SK-N-SH (cell line): Measurements from ENCODE around the gene WNT6. TPM values are rescaled to one million over a fixed set of nuclear protein-coding genes. Genes with fewer than 3 reads are reported as not detected.

ENCODE experiments used
- CTCF ChIA-PET: fragments of 300-600, 350-600 bp; formaldehyde crosslinking; extraction: SDS; loops from one replicate; lab custom pipeline; 2021; lab: Yijun Ruan, JAX
- POLR2A ChIA-PET: fragments of 350-600 bp; sonication (Branson Sonifier 250); formaldehyde crosslinking; extraction: SDS; loops from one replicate; lab custom pipeline; 2020; ENCODE audit warnings: antibody characterized with exemption, inconsistent platforms; lab: Yijun Ruan, JAX
- DNase-seq: peaks from one replicate; pipeline ENCODE4 v3.0.0; 2012
- H2AFZ ChIP-seq: fragments of 200-600 bp; sonication (generic); 2 replicates; pipeline ENCODE4 v1.8.1; 2016; ENCODE audit warnings: antibody characterized with exemption, mild to moderate bottlenecking, low read depth
- H3F3A ChIP-seq: fragments of 200-600 bp; sonication (generic); replicated peaks from 2 replicates; pipeline ENCODE3; 2016; ENCODE audit warnings: antibody characterized with exemption, mild to moderate bottlenecking; ENCODE audit not compliant: insufficient read depth
- H3K27ac ChIP-seq, 2 experiments: fragments of 200-500 bp in 1 of 2; fragments of 200-600 bp in 1 of 2; sonication (Bioruptor generic) in 1 of 2; sonication (generic), shearing (Covaris generic) in 1 of 2; 2 replicates each; pipeline versions ENCODE4 v1.5.1 to v1.6.1; 2014 to 2016; ENCODE audit warnings: low read depth in 2 of 2, inconsistent platforms in 1 of 2, low read length in 1 of 2, mild to moderate bottlenecking in 1 of 2, mixed read lengths in 1 of 2
- H3K27me3 ChIP-seq: fragments of 200-600 bp; sonication (generic), shearing (Covaris generic); 2 replicates; pipeline ENCODE4 v1.6.1; 2016; ENCODE audit warnings: mixed run types; ENCODE audit not compliant: insufficient read depth
- H3K36me3 ChIP-seq, 2 experiments: fragments of 200-500 bp in 1 of 2; fragments of 200-600 bp in 1 of 2; sonication (Bioruptor generic) in 1 of 2; sonication (generic) in 1 of 2; replicated peaks in 1 of 2; 2 replicates each; pipeline versions ENCODE3 to v1.5.1; 2014 to 2016; ENCODE audit warnings: low read length in 1 of 2, mild to moderate bottlenecking in 1 of 2; ENCODE audit not compliant: insufficient read depth in 2 of 2, control insufficient read depth in 1 of 2
- H3K4me1 ChIP-seq, 2 experiments: fragments of 200-500 bp in 1 of 2; fragments of 200-600 bp in 1 of 2; sonication (Bioruptor generic) in 1 of 2; sonication (generic), shearing (Covaris generic) in 1 of 2; 2 replicates each; pipeline versions ENCODE4 v1.5.1 to v1.6.1; 2014 to 2016; ENCODE audit warnings: low read depth in 1 of 2, low read length in 1 of 2, mixed run types in 1 of 2; ENCODE audit not compliant: insufficient read depth in 2 of 2, control insufficient read depth in 1 of 2
- H3K4me2 ChIP-seq: fragments of 200-600 bp; sonication (generic), shearing (Covaris generic); 2 replicates; pipeline ENCODE4 v1.6.1; 2017; ENCODE audit warnings: mixed run types
- H3K4me3 ChIP-seq, 2 experiments: fragments of 200-500 bp in 1 of 2; fragments of 200-600 bp in 1 of 2; sonication (Bioruptor generic) in 1 of 2; sonication (generic), shearing (Covaris generic) in 1 of 2; 2 replicates each; pipeline versions ENCODE4 v1.5.1 to v1.8.1; 2014 to 2016; ENCODE audit warnings: low read depth in 2 of 2, inconsistent platforms in 1 of 2, low read length in 1 of 2, mild to moderate bottlenecking in 1 of 2, mixed read lengths in 1 of 2, moderate library complexity in 1 of 2
- H3K79me2 ChIP-seq: fragments of 200-600 bp; sonication (generic); 2 replicates; pipeline ENCODE4 v1.8.1; 2017; ENCODE audit warnings: mild to moderate bottlenecking; ENCODE audit not compliant: insufficient read depth
- H3K9ac ChIP-seq: fragments of 200-600 bp; sonication (generic); 2 replicates; pipeline ENCODE4 v1.6.1; 2017; ENCODE audit warnings: mixed run types
- H3K9me2 ChIP-seq: fragments of 200-600 bp; sonication (generic); 2 replicates; pipeline ENCODE4 v1.6.1; 2017; ENCODE audit warnings: mixed run types
- H3K9me3 ChIP-seq: fragments of 200-600 bp; sonication (generic); 2 replicates; pipeline ENCODE4 v1.6.1; 2017; ENCODE audit warnings: mixed run types, mild to moderate bottlenecking, moderate library complexity
- H4K20me1 ChIP-seq: fragments of 200-600 bp; sonication (generic); 2 replicates; pipeline ENCODE4 v1.6.1; 2017; ENCODE audit warnings: mild to moderate bottlenecking, mixed run types; ENCODE audit not compliant: insufficient read depth
- EP300 ChIP-seq, 2 experiments: IDR thresholded peaks; 2 replicates each; pipeline versions ENCODE4 v1.4.0 to v1.6.1; 2012; ENCODE audit warnings: borderline replicate concordance in 1 of 2, low read depth in 1 of 2, low read length in 1 of 2
- FOSL2 ChIP-seq: IDR thresholded peaks from 2 replicates; pipeline ENCODE4 v1.4.0; 2012; ENCODE audit warnings: low read depth, mild to moderate bottlenecking, moderate library complexity, borderline replicate concordance
- FOXJ3 ChIP-seq: sonication (generic); formaldehyde crosslinking; IDR thresholded peaks from 2 replicates; pipeline ENCODE4 v1.5.1; 2020; ENCODE audit warnings: mild to moderate bottlenecking, missing genetic modification reagents
- FOXM1 ChIP-seq: IDR thresholded peaks from 2 replicates; pipeline ENCODE4 v1.4.0; 2012; ENCODE audit warnings: low read depth, mild to moderate bottlenecking
- GATA2 ChIP-seq: sonication (generic); formaldehyde crosslinking; IDR thresholded peaks from 2 replicates; pipeline ENCODE4 v1.5.0; 2020; ENCODE audit warnings: mild to moderate bottlenecking, missing genetic modification reagents
- MEF2A ChIP-seq: IDR thresholded peaks from 2 replicates; pipeline ENCODE4 v1.4.0; 2012; ENCODE audit warnings: low read depth, borderline replicate concordance
- MXI1 ChIP-seq: IDR thresholded peaks from 2 replicates; pipeline ENCODE4 v1.6.1; 2012; ENCODE audit warnings: mild to moderate bottlenecking, low read depth, low read length, improper control_type of control experiment
- NFIC ChIP-seq: IDR thresholded peaks from 2 replicates; pipeline ENCODE4 v1.4.0; 2012; ENCODE audit warnings: borderline replicate concordance
- NRF1 ChIP-seq: IDR thresholded peaks from 2 replicates; pipeline ENCODE4 v1.6.1; 2012; ENCODE audit warnings: low read depth, mild to moderate bottlenecking, low read length
- POLR2AphosphoS5 ChIP-seq: IDR thresholded peaks from 2 replicates; pipeline ENCODE4 v1.6.1; 2012; ENCODE audit warnings: low read depth, low read length
- RCOR1 ChIP-seq: fragments of 150-350 bp; IDR thresholded peaks from 2 replicates; pipeline ENCODE4 v1.6.1; 2017; ENCODE audit warnings: antibody characterized with exemption, low read length
- RFX5 ChIP-seq: IDR thresholded peaks from 2 replicates; pipeline ENCODE4 v1.6.1; 2012; ENCODE audit warnings: mild to moderate bottlenecking, improper control_type of control experiment, low read length
- RXRA ChIP-seq: IDR thresholded peaks from 2 replicates; pipeline ENCODE4 v1.4.0; 2012; ENCODE audit warnings: low read depth, mild to moderate bottlenecking, borderline replicate concordance
- SIN3A ChIP-seq: IDR thresholded peaks from 2 replicates; pipeline ENCODE4 v1.6.1; 2012; ENCODE audit warnings: low read depth, mild to moderate bottlenecking, low read length, moderate library complexity, borderline replicate concordance
- SMC3 ChIP-seq: IDR thresholded peaks from 2 replicates; pipeline ENCODE4 v1.6.1; 2012; ENCODE audit warnings: low read depth, low read length, improper control_type of control experiment
- TCF12 ChIP-seq: IDR thresholded peaks from 2 replicates; pipeline ENCODE4 v1.4.0; 2012
- TEAD4 ChIP-seq: IDR thresholded peaks from 2 replicates; pipeline ENCODE4 v1.4.0; 2012; ENCODE audit warnings: mild to moderate bottlenecking, borderline replicate concordance; ENCODE audit not compliant: insufficient read depth
- YY1 ChIP-seq: IDR thresholded peaks from 2 replicates; pipeline ENCODE4 v1.4.0; 2012; ENCODE audit warnings: low read depth, mild to moderate bottlenecking
- WGBS: methylation state at CpG from one replicate; pipeline ENCODE4 v1.1.6; 2017; ENCODE audit warnings: low lambda C conversion rate; 5-methylcytosine and 5-hydroxymethylcytosine counted together
- polyA plus RNA-seq, 3 experiments: library from polyadenylated mRNA; depleted of rRNA; stranded (reverse); fragments of >200 nt; gene quantifications; 2 replicates each; pipeline ENCODE4 v1.2.3, GENCODE V29; 2012
- TF ChIP-seq, protein P1 (sequence below): fragments of 200-600 bp; sonication (generic); IDR thresholded peaks from 2 replicates; pipeline ENCODE4 v1.6.1; 2017; ENCODE audit warnings: antibody characterized with exemption, mild to moderate bottlenecking, moderate library complexity
- TF ChIP-seq, protein P2 (sequence below): IDR thresholded peaks from 2 replicates; pipeline ENCODE4 v1.4.0; 2012; ENCODE audit warnings: low read depth
- TF ChIP-seq, protein P3 (sequence below): IDR thresholded peaks from 2 replicates; pipeline ENCODE4 v1.4.0; 2012; ENCODE audit warnings: low read depth, borderline replicate concordance

The WNT6 gene
- polyA plus RNA-seq, 1 of the 3 experiments (the other 2 are of a cell fraction): 0.08 TPM

DNA sequence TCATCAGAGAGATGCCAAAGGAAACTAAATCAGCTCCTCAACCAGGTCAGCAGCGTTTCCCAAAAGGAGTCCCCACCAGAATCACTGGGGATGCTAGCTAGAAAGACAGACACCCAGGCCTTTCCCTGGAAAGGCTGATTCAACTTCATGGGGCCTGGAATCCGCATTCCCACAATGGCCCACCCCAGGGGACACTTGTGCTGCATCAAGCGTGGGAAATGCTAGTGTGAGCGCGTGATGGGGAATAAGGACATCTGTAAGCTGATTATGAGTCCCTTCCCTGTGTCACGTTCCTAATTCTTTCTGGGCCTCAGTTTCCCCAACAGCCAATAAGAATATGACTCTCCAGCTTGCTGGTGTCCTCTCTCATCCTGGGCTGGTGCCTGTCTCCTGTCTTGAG, 18.9 kb downstream of the WNT6 start:
- peak overlapping the region in 1 of 2 experiments; percentile 55; a peak in 2 of 4 replicates for H3K27ac ChIP-seq
- no peaks in the 10 kb centered on the region for H3K36me3 ChIP-seq
- H3K9ac ChIP-seq: no peak overlapping the region
- no peak overlapping the region for H3K4me3 ChIP-seq
- no peak overlapping the region for H3K4me2 ChIP-seq
- H3K9me2 ChIP-seq: no peaks in the 10 kb centered on the region
- peaks cover 3% of the 10 kb centered on the region for H3F3A ChIP-seq
- H4K20me1 ChIP-seq: no peaks in the 10 kb centered on the region
- WGBS: 77% methylated on average over 6 of the region's 6 CpGs
- no peak overlapping the region for H2AFZ ChIP-seq
- H3K9me3 ChIP-seq: no peaks in the 10 kb centered on the region
- ChIA-PET CTCF (interaction anchor here (1.4 to 22.5 kb wide), 10 partner anchors 14 to 276 kb away, joined by 4 to 795 read pairs (median 30); partner anchors contain the start of genes CDK5R2 and WNT6), POLR2A (interaction anchor here (0.8 to 3.4 kb wide), 3 partner anchors 13 to 118 kb away, joined by 3 to 20 read pairs (median 3); no protein-coding TSS in a partner anchor)
- no peak for DNase-seq
- H3K79me2 ChIP-seq: no peaks in the 10 kb centered on the region
- peaks cover 0 to 57% of the 10 kb centered on the region in 2 experiments; a peak in 2 of 4 replicates for H3K4me1 ChIP-seq
- TF ChIP-seq YY1: no peak
- TF ChIP-seq, protein P1, sequence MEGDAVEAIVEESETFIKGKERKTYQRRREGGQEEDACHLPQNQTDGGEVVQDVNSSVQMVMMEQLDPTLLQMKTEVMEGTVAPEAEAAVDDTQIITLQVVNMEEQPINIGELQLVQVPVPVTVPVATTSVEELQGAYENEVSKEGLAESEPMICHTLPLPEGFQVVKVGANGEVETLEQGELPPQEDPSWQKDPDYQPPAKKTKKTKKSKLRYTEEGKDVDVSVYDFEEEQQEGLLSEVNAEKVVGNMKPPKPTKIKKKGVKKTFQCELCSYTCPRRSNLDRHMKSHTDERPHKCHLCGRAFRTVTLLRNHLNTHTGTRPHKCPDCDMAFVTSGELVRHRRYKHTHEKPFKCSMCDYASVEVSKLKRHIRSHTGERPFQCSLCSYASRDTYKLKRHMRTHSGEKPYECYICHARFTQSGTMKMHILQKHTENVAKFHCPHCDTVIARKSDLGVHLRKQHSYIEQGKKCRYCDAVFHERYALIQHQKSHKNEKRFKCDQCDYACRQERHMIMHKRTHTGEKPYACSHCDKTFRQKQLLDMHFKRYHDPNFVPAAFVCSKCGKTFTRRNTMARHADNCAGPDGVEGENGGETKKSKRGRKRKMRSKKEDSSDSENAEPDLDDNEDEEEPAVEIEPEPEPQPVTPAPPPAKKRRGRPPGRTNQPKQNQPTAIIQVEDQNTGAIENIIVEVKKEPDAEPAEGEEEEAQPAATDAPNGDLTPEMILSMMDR: no peak
- TF ChIP-seq MXI1: no peak
- no peak for TF ChIP-seq RCOR1
- no peak for TF ChIP-seq FOSL2
- TF ChIP-seq NFIC: no peak
- TF ChIP-seq, all 33 proteins: peak for 0
- H3K27me3 ChIP-seq: peaks cover 53% of the 10 kb centered on the region

DNA sequence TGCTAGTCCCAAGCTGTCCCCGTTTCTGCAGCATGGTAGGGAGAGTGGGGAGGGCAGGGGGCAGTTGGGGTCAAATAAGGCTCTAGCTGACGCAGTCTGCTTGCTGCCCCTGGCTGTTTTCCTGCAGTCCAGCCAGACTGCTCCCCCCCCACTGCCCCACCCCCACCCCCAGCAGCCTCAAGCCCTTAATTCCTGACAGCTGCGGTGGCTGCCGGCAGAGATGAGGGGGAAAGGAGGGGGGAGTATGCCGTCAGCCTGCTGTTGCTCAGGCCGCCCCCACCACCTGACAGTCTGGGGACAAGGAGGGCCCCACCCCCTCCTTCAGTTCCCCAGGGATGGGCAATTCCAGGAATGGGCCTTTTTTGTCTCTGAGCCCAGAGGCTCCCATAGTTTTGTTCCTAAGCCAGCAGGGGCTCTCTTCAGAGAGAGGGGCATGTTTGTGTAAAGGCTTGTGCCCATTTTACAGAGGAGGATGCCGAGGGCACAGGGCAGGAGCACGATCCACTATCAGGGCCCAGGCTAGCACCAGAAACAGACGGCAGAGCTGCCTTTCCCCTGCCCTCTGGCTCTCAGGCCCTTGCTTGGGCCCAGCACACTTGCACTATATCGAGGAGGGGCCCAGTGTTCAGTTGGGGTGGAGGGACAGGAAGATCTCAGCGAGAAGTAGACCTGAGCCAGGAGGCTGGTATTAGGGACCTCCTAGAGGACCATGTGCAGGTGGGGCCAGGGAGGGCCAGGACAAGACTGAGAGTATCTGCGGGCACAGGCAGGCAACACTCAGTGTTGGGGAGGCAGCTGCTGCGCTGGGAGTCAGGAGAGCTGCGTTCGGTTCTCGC, 19.5 kb downstream of the WNT6 start:
- Histone ChIP-seq H3K9ac (no peak overlapping the region), H3K9me3 (no peaks in the 10 kb centered on the region), H3K27ac (peak overlapping the region in 1 of 2 experiments; percentile 55; a peak in 2 of 4 replicates), H3K4me3 (no peak overlapping the region), H3K27me3 (peaks cover 46% of the 10 kb centered on the region), H3K4me1 (peaks cover 0 to 57% of the 10 kb centered on the region in 2 experiments; a peak in 2 of 4 replicates), H3K79me2 (no peaks in the 10 kb centered on the region), H3K9me2 (no peaks in the 10 kb centered on the region), H3F3A (peaks cover 3% of the 10 kb centered on the region), H2AFZ (no peak overlapping the region), H3K4me2 (no peak overlapping the region), H3K36me3 (no peaks in the 10 kb centered on the region), H4K20me1 (no peaks in the 10 kb centered on the region)
- WGBS: 57% methylated on average over 15 of the region's 16 CpGs
- DNase-seq: peak; percentile 78
- CTCF ChIA-PET: interaction anchor here (1.4 to 22.5 kb wide), 10 partner anchors 13 to 275 kb away, joined by 4 to 795 read pairs (median 30); partner anchors contain the start of genes CDK5R2 and WNT6
- POLR2A ChIA-PET: interaction anchor here (0.8 to 3.4 kb wide), 3 partner anchors 12 to 118 kb away, joined by 3 to 20 read pairs (median 3); no protein-coding TSS in a partner anchor
- no peak for TF ChIP-seq TCF12
- TF ChIP-seq, protein P2, sequence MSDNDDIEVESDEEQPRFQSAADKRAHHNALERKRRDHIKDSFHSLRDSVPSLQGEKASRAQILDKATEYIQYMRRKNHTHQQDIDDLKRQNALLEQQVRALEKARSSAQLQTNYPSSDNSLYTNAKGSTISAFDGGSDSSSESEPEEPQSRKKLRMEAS: no peak
- TF ChIP-seq FOXM1: no peak
- TF ChIP-seq GATA2 (CRISPR knock-in tag): no peak
- no peak for TF ChIP-seq RFX5
- TF ChIP-seq MXI1: no peak
- no peak for TF ChIP-seq MEF2A
- TF ChIP-seq FOXJ3 (CRISPR knock-in tag): no peak
- no peak for TF ChIP-seq RXRA
- no peak for TF ChIP-seq SIN3A
- TF ChIP-seq FOSL2: no peak
- TF ChIP-seq, protein P3, sequence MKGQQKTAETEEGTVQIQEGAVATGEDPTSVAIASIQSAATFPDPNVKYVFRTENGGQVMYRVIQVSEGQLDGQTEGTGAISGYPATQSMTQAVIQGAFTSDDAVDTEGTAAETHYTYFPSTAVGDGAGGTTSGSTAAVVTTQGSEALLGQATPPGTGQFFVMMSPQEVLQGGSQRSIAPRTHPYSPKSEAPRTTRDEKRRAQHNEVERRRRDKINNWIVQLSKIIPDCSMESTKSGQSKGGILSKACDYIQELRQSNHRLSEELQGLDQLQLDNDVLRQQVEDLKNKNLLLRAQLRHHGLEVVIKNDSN: no peak
- no peak for TF ChIP-seq POLR2AphosphoS5
- TF ChIP-seq EP300 (IDR thresholded peaks at IDR 0.05; ENCODE audit: borderline replicate concordance in 1 of 2, low read depth in 1 of 2, low read length in 1 of 2): no peak
- no peak for TF ChIP-seq TEAD4
- TF ChIP-seq SMC3: no peak
- TF ChIP-seq, protein P1: no peak
- no peak for TF ChIP-seq NRF1
- no peak for TF ChIP-seq YY1
